Femur (tissue), 1 donor: Measurements from ENCODE around the gene TOPBP1.
A peak's percentile ranks its signal among the peaks of the same experiment; 100 is the strongest.
"Not testable (repeated sequence)": the region's sequence is repeated elsewhere in the genome, so short reads cannot be mapped to it uniquely, and the experiment has no call there.

Experiments used
- DNase-seq: peaks from one replicate; pipeline ENCODE4 v3.0.0-alpha.2; 2017

TOPBP1 gene

DNA sequence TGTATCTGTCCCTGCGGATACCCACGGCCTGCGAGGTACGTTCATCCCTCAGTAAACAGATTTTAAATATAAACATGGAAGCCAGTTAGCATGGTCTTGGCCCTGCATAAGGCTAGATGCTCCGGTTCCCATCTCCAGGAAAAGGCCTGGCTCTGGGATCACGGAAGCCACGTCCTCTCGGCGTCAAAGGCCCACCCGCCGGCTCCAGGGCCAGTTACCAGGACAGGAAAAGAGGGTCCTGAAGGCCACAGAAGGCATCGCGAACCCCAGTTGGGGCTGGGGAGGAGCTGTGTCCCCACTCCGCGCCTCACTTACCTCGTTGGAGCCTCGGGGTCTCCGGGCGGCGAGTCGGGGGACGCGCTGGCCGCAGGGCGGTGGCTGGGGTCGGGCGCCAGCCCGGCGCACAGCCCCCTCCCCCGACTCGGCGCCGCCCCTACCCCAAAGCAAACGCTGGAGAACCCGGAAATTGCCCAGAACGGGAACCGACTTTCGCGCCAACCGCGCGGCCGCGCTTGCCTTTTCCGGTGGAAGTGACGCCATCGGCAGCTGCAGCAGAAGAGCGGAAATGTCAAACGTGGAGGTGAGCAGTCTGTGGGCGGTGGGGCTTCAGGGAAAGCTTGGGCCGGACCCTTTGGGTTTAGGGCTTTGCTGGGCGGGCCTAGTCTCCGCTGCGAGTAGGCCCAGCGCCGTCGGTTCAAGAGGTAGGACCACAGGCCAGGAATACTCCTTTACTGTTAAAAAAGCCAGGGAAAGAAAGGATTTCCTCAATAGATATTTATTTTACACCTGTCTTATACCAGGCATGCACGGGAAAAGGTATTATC, at the start of gene TOPBP1:
Gene TOPBP1, minus strand, starts transcription at position 488 of the 824 bp plus-strand sequence. CDS start 814 bp downstream, outside the sequence.
- DNase-seq: peak; percentile 94

DNA sequence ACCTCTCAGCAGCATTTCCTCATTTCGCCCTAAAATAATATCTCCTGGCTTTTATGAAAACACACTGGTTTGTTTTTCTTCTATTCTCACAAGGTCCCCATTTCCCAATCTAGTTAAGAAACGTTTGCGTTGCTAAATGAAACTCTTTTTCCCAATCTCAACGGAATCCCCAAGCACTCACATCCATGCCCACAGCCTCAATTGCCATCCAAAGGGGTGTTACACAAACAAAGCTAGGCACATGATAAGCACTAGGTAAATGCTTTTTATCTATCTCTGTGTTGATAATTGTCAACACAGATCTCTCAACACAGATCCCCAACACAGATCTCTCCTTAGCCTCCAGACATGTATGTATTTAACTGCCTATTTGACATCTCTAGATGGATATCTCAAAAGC, 49.3 kb upstream of the TOPBP1 start:
- no peak for DNase-seq

DNA sequence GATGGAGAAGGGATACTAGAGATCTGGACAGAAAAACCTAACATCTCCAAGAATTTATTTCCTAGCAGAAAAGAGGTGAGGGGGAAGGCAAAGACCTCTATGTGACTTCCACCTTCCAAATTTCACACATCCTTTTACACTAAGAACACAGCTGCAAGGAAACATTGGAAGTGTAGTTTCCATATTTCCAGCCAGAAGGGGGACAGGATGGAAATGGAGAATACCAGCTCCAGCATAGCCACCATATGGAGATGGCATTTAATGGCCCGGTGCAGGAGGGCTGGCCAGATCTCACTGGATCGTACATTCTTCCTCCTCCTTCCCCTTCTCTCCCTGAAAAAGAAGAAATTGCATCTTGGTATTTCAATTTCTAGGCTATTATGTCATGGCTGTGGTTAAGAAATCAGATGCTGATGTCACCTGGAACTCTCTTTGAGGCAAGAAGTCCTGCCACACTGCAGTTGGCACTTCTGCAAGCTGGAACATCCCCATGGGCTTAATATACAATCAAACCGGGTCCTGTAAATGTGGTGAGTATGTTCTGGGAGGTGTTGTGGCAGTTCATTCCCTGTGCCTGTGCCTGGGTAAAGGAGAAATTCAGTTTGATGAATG, 47.5 kb upstream of the TOPBP1 start:
- no peak for DNase-seq

DNA sequence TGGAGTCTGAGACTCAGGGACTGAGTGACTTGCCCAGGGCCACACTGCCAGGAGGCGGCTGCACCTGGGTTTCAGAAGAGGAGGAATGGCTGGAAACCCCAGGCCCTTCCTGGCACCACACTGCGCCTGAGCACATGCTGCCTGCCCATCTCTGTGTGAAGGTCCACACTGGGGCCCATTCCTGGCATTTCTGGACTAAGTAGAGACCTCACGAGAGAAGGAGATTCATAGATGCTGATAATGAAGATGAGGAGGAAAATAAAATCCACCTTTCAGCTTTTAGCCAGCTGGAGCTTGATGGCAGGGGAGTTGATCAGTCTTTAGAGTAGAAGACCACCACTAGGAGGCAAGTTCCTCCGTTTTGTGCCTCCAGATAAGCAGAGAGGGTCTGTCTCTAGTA, 44.3 kb upstream of the TOPBP1 start:
- DNase-seq: no peak

DNA sequence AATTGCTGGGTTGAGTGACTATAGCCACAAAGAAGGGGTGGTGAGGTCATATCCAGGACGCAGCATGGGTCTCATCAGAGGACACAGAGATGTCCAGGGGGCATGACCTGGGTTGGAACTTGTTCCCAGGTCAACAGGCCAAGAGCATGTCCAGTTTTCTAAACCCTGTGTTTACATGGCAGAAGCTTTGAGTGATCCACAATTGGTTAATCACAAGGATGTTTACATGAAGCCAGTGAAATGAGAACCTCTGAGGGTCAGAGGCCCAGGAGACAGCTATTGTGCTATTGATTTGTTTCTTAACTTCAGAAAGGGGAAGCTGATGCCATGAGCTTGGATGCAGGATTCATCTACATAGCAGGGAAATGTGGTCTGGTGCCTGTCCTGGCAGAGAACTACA, 42.2 kb upstream of the TOPBP1 start:
- DNase-seq: no peak

DNA sequence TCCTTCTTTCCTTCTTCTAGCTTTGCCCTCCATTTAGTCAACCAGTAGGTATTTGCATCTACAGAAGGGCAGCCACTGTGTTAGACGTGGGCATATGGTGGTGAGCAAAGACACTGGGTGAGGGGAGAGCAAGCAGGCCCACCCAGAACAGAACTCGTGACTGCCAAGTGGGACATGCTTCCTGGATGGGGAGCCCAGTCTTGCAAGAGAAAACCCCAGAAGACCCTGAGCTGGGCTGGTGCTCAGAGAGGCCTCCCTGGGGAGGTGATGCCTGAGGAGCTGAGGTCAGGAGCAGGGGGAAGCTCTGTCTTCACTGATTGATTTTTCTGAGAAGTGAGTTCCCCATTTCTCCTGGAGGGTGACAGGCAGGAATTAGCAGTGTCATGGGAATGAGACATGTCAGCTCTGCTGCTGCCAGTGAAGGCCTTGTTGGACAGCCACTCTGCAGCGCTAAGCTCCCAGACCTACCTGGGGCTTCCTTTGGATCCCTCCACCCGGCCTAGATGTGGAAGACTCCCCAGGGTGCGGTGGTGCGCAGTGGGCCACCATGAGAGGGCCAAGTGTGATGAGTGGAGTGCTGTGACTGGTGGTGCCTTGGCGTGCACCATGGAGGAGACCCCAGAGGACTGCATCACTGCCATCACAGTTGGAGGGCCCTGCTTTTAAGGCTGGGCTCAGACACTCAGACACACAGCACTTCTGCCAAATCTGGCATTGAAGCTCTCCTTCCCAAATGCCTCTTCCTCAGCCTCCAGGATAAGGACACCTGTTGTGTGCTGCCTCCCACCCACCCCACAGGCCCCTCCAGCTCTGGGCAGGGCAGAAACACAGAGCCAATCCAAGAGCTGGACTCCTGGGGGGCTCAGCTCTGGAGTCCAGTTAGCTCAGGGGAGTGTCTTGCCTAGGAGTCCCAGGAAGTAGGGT, 40.0 kb upstream of the TOPBP1 start:
- no peak for DNase-seq

DNA sequence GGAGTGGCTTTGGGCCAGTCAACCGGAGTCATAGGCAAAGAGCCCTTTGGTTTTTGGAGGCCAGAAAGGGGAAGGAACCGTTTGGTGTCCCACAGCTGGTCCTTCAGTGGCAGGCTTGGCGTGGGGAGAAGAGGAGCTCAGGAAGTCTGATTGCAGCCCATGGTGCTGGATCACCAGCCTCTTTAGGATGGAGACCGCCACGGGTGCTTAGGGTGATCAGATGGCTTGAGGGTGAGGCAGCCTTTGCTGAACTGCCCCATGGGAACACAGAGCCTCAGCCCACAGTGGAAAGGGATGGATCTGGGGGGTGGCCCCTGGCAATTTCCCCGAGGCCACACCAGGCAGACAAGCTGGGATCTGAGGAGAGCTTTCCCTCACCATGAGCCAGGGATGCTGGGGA, 38.6 kb upstream of the TOPBP1 start:
- no peak for DNase-seq

DNA sequence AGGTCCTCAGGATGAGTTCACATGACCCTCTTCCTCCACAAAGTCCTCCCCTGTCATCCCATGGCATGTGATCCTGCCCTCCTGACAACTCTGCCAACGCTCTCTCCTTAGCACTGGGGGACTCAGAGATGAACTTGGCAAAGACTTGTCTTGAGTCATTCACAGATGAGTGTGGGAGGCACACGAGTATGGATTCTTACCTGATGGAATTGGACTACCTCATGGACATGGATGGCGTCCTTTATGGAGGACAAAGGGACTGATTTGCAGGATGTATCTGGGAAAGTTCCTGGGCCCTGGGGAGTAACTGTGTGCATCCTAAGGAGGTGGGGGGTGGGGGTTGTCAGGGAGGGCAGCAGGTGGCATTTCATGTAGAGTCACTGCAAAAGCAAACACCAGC, 38.2 kb upstream of the TOPBP1 start:
- DNase-seq: no peak

DNA sequence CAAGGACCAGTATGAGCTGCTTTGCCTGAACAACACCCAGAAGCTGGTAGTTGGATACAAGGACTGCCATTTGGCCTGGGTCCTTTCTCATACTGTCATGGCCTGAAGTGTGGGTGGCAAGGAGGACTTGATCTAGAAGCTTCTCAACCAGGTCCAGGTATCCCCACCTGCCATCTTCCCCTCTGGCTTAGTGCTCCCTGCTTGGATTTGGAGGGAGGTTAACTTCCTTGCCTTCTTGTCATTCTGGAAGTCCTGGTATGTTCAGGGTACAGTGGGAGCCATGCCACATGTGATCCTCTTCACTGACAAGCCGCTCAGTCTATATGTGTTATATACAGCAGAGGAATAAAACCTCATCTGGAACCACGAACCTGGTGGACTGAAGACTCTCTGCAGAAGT, 37.7 kb upstream of the TOPBP1 start:
- no peak for DNase-seq

DNA sequence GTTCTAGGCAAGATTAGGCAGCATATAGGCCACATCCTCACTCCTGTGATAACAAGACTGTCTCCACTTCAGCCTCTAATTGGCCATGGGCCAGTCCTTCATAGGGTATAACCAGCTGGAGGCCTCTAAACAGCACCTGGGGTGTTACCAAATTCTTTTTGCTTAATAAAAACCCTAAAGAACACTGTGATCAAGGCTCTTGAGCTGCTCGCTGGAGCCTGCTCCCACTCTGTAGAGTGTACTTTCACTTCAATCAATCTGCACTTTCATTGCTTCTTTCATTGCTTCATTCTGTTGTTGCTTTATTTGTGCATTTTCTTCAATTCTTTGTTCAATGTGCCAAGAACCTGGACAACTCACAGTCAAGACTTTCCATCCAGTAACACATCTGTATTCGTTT, 36.2 kb upstream of the TOPBP1 start:
- no peak for DNase-seq

DNA sequence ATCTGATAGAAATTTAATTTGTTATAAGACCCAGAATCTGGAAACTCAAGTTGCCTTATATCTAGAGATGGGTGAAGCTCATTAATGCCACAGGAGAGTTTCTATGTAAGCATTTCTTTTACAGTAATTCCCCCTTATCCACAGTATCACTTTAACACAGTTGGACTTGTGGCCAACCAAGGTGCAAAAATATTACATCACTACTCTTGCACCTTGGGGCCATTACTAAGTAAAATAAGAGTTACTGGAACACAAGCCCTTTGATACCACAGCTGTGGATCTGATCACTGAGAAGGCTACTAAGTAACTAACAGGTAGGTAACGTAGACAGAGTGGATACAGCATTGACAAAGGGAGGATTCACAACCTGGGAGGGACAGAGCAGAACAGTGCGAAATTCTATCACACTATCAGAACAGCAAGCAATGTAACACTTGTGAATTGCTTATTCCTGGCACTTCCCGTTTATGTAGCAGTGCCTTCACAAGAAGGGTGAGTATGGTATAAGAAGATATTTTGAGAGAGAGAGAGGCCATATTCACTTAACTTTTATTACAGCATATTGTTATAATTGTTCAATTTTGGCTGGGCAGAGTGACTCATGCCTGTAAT, 33.9 kb upstream of the TOPBP1 start:
- DNase-seq: no peak

DNA sequence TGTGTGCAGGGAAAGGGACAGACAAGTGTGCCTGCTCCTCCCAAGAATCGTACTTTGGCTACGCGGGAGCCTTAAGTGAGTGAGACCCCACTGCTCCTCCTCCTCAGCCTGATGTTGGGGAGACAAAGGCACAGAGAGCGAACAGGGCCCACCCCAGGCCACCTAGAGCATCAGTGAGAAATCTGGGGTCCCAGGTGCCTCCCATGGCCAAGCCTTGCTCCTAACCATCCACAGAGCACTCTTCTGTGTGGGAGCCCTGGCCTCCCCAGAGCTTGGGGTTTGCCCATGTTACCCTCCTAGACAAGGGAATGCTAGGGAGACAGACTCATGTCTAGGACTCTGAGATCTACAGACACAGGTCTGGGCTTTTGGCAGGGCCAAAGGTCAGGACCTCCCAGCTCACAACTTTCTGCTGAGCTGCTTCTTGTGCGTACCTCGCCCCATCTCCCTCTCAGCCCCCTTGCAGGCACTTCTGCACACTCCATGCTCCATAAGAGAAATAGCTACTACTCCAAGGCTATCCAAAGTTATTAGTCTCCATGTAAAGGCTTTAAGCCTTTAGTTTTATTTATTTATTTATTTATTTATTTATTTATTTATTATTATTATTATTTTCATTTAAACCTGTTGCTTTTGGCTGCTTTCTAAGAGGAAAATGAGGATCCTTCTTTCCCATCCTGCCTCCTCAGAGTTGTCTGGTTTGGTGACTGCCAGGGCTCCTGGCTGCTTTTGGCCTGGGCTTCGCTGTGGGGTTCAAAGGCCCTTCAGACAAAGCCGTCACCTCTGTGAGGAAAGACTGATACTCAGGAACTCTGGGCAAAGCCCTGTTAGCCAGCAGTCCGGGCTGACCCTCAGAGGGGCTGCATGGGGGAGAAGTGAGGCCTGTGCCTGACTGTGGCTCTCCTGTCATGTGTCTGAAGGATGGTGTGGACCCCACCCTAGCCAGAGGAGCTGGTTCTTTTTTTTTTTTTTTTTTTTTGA, 32.8 kb upstream of the TOPBP1 start:
- DNase-seq: no peak

DNA sequence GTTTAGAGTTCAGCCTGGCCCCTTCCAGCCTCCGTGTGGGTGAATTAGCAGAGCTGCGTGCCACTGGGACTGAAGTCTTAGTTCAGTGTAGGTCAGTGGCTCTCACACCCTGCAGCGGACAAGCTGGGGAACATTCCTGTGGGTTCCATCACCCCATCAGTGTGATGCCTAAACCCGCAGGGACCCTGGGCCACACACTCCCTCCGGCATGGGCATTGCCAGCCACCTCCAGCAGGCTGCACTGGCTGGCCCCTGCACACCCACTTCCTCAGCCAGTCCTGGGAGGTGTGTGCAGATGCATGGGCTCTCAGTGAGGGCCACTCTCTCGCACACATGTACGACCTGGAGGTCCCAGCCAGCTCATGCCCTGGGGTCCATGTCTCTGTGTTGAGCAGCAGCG, 32.1 kb upstream of the TOPBP1 start:
- DNase-seq: no peak

DNA sequence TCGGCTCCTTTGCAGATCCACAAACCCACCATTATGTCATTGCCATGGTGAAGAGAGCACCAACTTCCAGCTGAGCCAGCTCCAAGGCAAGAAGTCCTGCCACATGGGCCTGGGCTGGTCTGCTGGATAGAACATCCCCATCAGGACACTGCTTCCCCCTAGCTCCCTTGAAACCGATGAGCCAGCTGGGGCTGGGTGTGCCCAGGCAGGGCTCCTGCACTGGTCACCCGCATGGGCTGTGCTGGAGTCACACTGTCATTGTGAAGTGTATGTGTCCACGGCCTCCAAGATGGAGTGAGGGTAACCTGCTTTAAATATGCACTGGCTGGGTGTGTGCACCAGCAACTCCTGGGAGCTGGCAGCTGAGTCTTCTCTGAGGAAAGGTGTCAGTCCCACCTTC, 31.0 kb upstream of the TOPBP1 start:
- DNase-seq: no peak

DNA sequence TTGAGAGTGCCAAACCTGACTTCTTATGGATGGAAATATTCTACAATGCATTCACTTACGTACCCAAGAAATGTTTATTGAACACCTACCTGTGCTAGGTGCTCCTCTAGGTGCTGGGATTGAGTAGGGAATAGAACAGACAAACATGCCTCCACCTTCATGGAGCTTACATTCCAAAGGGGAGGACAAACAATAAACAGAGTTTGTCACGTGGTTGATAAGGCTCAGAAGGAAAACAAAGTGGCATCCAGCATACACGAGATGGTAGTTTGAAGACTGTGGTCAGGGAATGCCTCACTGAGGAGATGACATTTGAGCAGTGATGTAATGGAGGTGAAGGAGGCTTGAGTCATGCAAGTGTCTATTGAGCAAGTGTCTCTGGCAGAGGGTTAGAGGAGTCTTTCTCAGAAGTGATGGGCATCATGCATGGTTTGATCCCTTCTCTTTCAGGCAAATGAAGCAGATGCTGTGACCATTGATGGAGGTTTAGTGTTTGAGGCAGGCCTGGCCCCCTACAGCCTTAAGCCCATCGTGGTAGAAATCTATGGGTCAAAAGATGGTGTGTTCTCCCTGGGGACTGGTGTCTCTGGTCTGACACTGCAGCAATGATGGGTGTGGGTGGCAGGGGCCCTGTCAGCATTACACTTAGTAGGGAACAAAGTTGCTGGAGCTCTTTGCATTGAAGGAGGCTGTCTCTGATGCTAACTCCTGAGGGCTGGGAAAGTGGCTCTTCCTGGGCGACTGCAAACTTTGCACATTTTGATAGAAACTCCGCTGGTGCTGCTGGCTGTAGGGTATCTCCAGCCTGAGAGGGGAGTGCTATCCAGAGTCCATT, 29.7 kb upstream of the TOPBP1 start:
- no peak for DNase-seq

DNA sequence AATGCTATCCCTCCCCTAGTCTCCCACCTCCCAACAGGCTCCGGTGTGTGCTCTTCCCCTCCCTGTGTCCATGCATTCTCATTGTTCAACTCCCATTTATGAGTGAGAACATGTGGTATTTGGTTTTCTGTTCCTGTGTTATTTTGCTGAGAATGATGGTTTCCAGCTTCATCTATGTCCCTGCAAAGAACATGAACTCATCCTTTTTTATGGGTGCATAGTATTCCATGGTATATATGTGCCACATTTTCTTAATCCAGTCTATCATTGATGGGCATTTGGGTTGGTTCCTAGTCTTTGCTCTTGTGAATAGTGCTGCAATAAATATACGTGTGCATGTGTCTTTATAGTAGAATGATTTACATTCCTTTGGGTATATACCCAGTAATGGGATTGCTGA, 16.3 kb upstream of the TOPBP1 start:
- not testable (repeated sequence) for DNase-seq

DNA sequence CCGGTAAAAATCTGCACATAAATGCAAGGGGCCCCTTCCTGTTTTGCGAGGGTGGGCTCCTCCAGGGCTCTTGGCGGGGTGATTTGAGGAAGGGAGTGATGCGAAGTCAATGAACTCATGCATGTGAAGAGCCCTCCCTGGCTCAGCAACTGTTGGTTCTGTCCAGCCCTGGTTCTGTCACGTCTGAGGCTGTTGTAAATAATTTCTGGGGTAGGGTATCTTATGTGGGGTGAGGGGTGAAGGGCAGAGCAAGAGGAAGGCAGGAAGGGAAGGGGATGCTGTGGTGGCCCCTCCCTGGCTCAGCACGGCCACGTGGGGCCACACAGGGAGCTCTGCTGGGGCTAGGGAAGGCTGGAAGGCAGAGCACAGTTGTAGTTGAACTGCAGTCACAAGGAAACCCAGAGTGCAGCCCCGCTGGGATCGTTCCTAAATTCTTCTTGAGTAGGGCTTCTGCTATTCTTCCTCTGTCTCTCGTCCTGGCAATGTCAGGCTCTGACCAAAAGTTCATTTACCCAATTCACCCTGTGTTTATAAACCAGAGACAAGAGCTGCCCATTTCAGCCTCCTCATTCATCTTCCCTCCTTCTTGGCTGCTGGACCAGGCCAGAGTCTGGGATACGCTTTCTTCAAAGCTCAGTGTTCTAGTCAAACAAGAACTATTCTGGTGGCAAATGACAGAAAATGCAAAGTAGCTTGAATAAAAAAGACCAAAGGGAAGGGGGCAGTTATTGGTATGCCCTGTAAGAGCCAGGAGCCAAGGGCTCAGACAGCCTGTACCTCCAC, 14.8 kb upstream of the TOPBP1 start:
- no peak for DNase-seq

DNA sequence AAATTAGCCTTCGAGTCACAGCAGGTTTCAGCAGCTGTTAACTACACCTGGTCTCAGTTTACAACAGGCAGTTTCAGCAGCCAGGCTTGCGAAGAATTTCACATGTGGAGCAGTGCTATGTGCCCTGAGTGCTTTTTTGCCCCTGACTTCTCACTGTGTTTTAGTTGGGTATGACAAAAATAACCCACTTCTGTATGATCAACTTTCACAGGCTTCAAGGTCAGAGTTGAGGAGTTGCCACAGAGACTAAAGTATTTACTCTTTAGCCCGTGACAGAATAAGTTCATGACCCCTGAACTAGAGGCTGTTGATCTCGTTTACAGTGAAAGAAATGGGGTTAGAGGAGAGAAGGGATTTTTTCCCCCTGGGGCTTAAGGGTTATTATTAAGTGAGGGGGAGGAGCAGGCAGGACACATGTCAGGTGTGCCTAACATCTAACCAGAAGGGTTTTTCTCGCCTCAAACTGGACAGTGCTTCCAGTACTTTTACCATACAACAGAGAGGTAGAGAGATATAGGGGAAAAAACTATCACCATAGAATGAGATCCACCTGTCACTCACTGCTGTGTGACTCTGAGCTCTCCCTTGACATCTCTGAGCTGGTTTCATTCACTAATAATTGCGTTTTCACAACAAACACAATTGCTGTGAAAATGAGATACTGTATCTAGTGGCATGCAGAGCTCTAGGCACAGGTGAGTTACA, 14.0 kb upstream of the TOPBP1 start:
- no peak for DNase-seq

DNA sequence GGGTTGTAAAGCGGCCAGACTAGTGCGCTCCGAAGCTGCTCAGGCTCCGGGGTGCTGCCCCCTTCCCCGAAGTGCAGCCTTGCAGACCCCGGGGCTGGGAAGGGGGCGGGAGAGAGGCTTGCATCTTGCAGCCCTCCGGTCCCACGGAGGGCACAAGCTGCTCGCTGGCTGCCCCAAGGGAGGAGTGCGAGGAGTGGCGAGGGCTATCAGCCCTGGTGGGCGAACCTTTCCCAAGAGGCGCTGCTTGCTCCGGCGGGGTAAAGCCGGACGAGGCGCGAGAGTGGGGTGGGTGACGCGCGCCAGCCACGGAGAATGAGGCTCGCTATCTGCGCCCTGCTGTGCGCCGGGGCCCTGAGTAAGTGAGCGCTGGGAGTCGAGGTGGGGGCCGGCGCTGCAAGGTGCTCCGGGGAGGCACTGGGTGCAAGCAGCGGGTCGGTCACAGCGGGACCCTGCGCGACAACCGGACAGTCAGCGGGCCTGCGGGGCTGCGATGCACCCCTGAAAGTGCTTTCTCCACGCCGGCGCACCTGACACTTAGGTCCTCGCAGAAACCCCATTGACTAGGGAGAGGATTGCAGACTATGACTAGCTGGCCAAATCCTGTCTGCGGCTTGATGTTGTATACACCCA, 12.7 kb upstream of the TOPBP1 start:
- DNase-seq: no peak
